Right hindlimb (tissue), 1 donor: ENCODE data around the gene TRIM44.
"Not testable (repeated sequence)": the region's sequence is repeated elsewhere in the genome, so short reads cannot be mapped to it uniquely, and the experiment has no call there.

Source experiments
- DNase-seq: peaks from one replicate; pipeline ENCODE4 v3.0.0-alpha.2; 2018

The TRIM44 gene

DNA sequence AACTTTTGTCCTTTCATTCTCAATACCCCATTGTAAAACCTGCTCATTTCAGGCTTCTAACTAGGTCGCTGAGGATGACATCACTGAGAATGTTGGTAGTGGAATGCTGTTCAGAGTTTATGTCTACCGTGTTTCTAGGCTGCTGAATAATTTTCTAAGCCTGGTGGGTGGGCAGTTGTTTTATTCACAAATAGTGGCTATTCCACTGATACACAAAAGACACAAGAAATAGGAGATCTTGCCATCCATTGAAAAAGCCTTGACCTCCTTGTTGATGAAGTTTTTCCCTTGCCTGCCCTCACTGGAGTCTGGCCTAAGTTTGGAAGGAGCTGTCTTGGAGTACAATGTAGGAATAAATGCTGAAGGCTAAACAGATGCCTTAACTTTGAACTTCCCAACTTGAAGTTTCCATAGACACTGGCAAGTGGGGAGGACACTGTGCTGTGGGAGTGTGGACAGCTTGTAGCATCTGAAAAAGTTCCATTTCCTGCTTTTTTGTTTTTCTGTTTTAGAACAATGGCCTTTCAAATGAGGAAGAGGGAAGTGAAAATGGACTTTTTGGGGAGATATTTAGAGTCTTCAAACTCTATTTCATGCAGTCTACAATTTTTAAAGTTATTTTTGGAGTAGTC lies 59.2 kb downstream of the TRIM44 start:
- no peak for DNase-seq

- no peak for DNase-seq
Measured at GRCh38 chr11:35722641-35723040, 60.1 kb downstream of the TRIM44 start.

GRCh38 chr11:35723493-35723892 lies 60.9 kb downstream of the TRIM44 start:
- DNase-seq: no peak

DNA sequence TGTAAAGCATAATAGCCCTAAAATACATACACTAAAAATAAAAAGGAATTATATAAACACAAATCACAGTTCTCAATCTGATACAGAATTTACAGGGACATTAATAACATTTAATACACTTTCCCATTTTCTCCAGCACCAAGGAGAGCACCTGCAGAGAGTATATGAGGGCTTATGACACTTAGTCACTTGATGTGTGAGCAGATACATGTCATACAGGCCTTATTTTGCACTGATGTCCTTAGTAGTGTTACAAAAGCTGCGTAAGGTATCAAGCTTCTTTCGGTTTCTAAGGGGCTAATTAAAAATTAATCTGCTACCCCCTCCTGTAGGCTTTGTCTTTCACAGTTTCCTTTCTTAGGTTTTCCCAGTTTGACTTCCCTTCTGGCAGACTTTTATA lies 61.3 kb downstream of the TRIM44 start:
- no peak for DNase-seq

GRCh38 chr11:35725885-35726284 lies 63.3 kb downstream of the TRIM44 start:
- DNase-seq: no peak

- no peak for DNase-seq
Measured at GRCh38 chr11:35727140-35727539, 64.6 kb downstream of the TRIM44 start.

DNA sequence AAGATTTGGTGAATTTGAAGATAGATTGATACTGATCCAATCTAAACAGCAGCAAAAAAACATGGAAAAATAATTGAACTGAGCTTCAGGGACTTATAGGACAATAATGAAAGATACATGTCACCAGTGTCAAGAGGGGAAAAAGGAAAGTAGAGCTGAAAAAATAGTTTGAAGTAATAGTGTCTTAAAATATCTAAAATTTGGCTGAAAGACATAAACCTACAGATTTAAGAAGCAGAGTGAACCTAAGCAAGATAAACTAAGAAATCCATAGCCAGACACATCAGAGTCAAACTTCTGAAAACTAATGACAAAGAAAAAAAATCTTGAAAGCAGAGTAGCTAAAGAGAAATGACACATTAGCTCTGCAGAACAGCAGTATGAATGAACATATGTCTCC lies 67.7 kb downstream of the TRIM44 start:
- no peak for DNase-seq

DNA sequence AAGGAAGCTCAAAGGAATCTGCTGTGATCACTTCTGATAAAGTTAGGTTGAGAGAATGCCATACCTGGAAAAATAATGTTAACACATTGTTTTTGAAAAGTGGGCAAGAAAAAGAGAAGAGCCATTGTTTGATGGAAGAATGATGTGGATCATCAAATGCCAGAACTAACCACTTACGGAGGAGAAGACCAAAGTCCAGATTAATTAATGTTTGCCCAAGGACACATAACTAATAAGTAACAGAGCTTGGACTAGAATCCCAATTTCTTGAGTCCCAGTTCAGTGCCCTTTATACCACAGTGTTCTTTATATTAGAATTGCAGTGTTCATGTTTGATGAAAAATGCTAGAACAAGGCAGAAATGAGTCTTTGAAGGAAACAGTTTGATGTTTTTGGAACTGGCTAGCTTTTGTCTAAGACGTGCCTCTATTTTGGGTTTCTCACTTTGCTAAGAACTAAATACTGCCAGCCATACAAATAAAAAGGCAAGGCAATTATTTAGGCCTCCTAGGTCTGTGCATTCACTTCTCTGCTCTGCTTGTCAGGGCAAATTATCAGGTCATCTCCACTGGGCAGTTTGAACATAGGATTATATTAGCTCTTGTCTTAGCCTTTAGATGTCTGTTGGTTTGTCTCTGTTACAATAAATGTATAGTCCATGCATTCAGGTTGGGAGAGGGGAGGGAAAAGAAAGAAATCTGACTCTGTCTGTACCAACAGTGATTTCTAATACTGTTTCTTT lies 72.3 kb downstream of the TRIM44 start:
- no peak for DNase-seq

DNA sequence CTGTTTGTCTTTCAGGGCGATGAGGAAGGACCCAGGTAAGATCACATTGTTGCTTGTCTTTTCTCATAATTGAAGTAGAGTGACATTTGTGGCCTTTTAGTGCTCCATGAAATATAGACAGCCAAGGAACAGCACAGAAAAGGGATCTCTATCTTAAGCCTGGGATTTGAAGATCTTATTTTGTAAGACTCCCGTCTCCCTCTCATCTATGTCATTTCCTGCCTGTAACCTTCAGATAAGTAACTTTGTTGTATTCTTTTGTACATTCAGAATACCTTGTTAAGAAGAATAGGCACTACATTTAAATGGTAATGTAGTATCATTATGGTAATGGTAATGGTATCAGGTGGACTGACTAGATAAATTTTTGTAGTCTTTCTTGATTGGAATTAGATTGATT lies 72.8 kb downstream of the TRIM44 start:
- no peak for DNase-seq

GRCh38 chr11:35735903-35736302 lies 73.3 kb downstream of the TRIM44 start:
- DNase-seq: no peak

DNA sequence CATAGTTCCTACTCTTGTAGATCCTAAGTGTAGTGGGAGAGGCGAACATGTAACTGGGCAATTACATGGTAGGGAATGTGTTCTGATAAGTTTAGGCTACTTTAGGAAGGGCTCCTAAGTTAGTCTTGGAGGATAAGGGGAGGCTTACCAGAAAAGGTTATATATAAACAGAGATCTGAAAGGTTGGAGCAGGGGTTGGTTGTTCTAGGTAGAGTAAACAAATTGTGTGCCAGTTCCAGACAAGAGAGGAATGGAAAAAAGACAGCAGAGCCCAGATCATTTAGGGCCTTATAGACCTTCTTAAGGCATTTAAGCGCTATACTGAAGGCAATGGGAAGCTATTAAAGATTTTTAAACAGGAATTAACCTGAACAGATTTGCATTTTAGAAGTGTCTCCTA lies 74.4 kb downstream of the TRIM44 start:
- no peak for DNase-seq

DNA sequence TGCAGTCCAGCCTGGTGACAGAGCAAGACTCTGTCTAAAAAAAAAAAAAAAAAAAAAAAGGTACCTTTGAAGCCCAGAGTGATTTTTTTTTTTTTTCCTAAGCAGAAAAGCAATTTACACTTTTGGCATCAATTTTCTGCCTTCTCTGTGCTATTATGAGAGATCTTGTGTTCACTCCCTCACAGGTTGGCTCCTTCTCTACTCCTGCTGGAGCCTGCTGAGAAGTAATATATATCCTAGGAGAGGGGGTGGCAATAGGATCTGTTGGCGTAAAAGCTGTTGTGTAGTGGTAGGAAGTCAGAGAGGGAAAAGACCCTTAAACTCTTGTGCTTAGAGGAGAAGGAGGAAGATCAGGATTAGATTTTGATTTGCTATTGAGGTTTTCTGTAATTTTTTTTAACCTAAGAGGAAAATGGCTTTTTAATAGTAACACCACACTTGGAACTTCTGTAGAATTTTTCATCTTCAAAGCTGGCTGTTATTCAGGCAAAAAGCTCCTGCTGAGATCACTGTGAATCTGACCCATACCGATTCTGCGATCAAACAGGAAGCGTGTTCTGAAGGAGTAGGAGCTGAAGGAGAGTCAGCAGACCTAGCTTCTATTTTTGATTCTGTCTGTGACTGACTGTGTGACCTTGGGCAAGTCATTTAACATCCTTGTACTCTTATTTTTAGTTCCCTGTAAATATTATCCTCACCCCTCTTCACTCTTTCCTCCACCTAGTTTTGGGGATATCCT lies 77.7 kb downstream of the TRIM44 start:
- DNase-seq: no peak

GRCh38 chr11:35742707-35743454 lies 80.3 kb downstream of the TRIM44 start:
- no peak for DNase-seq

DNA sequence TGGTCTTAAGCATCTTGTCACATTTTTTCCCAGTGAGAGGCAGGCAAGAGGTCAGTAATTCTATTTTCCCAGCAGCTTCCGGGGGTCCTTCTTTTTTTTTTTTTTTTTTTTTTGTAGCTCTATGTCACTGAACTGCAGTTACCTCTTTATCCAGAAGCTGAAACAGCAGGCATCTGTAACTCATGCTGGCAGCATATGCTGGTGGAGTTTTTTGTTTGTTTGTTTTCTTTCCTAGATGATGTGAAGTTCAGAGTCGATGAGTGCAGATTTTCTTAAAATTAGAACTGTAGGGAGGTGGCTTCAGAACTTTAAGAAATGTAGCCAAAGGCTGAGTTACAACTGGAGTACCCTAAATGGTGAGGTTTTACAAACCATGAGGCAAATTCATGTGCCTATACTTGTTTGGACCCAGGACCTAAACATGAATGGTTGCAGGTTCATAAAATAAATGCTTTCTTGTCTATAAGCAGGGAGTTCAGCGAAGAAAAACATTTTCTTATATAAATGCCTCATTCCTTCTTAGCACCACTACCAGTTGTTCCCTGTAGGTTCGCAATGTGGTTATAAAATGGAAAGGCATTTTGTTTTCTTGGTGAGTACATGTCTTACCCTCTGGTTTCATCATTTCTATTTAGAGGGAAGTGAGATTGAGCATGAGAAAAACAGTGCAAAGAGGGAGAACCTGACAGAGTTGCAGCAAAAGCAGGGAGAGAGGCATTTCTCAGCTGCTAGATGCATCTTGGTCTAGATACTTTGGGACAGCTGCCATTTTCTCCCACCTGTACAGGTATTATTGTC lies 84.0 kb downstream of the TRIM44 start:
- no peak for DNase-seq

DNA sequence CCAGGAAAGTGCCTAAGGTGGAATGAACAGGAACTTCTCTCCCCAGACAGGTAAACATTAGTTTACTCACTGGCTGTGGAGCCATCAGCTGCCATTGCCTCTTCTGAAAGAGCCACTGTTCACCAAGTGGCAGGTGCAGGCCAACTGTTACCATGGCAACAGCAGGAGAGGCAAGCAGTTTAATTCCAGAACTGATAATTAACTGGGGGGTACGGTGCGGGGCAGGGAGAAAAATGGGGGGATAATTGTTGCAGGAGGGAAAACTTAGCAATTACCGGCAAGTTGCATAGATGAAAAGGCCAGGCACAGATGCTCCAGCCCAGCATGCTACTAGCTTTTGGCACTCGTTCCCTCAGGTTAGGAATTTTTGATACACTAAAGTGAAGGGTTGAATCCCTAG lies 85.1 kb downstream of the TRIM44 start:
- no peak for DNase-seq

GRCh38 chr11:35748644-35749043 lies 86.1 kb downstream of the TRIM44 start:
- DNase-seq: no peak

- DNase-seq: no peak
Measured at GRCh38 chr11:35750315-35750714, 87.7 kb downstream of the TRIM44 start.

DNA sequence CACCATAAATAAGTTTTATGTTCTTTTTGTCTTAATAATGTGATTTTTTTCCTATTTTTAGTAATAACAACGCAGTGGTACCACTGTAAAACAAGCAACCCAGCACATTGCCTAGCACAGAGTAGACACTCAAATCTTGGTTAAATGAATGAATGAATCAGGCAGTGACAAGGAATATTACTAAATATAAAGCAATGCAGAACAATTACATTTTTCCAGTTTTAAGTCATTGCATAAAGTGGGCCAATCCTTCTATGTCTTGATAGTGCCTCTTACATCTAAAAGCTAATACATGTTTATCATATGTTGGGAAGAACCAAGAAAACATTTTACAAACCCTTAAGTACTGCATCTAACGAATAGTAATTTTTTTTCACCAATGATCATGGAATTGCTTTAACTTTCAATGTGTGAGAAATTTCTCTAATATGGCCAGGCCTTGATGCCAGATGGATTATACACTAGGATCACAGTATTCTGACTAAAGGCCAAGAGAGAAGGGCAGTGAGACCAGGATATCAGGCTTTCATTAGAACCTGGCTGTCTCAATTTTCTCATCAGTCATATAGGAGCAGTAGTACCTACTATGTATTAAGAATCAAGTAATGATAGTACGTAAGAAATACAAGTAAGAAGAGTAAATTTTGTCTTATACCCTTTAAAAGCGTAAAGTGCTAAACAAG lies 88.5 kb downstream of the TRIM44 start:
- DNase-seq: no peak

DNA sequence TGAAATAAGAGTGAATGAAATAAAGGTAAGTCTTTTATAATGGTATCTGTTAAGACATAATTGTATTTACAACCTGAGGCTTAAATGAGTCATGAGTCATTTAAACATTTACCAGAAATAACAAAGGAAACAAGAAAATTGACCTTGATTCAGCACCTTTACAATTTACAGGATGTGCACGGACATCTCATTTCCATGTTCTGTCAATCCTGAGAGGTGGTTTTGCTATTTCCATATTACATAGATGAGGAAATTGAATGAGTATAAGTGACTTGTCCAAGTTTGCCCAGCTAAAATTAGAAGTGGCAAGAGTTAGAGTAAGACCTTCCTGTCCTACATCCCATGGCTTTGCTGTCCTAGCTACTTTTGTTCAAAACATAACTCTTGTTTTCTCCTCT lies 89.1 kb downstream of the TRIM44 start:
- DNase-seq: no peak

DNA sequence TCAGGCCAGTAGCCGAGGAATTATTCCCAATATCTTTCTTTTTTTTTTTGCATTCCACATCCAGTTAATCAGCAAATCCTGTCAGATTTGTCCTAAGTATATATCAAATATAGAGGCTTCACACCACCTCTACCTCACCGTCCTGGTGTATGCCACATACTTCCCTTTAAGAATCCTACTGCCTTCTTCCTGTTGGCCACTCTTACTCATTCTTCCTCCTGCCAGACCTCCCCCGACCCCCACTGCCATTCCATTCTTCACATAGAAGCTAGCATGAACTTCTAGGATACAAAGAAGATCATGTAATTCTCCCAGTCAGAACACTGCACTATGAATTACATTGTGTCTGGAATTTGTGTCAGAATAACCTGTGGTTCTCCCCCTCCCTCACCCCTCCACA lies 89.5 kb downstream of the TRIM44 start:
- no peak for DNase-seq

GRCh38 chr11:35753573-35753972 lies 91.0 kb downstream of the TRIM44 start:
- not testable (repeated sequence) for DNase-seq

DNA sequence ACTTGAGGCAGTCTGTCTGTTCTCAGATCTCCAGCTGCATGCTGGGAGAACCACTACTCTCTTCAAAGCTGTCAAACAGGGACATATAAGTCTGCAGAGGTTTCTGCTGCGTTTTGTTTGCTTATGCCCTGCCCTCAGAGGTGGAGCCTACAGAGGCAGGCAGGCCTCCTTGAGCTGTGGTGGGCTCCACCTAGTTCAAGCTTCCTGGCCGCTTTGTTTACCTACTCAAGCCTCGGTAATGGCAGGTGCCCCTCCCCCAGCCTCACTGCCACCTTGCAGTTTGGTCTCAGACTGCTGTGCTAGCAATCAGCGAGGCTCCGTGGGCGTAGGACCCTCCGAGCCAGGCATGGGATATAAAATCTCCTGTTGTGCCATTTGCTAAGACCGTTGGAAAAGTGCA lies 97.4 kb downstream of the TRIM44 start:
- not testable (repeated sequence) for DNase-seq
